Stimulated activated CD8-positive, alpha-beta memory T cell treated with anti-CD3 and anti-CD28 coated beads, Interleukin-7, amount 100 ng/mL, for 24 hours (primary cell): ENCODE results near the gene GABRR3.
"Not testable (repeated sequence)": the region's sequence is repeated elsewhere in the genome, so short reads cannot be mapped to it uniquely, and the experiment has no call there.

Source experiments
- DNase-seq: peaks from one replicate; pipeline ENCODE4 v3.0.0-alpha.2; 2020; ENCODE audit warnings: low read depth

The GABRR3 gene

DNA sequence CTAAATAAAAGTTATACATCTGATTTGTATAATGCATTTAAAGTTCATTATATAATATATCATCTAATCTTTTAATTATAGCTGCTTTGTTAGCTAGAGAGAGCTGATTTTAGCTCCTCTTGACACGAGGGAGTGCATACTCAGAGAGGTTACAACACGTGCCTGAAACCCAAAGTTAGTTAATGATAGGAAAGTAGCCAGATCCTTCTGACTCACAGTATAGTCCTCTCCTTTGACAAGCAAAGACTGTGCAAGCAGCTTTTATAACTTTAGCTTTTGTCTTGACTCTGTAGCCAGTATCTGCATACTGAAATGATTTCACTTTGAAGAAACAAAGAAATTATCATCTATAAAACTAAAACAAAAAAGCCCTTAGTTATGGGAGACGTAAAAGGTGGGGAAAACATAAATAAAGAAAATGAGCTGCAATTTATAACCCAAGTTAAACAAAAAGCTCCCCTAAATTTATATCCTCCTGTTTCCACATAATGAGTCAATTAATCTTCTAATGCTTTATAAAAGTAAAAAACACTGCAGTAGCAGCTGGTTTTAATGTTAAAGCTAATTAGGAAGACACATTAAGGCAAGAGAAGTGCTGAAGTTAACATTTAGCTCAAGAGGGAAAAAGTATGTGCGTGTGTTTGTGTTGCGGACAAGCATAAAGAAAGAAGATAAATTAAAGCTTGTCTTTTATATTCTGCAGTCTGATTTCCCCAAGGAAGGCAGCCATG, 13.1 kb downstream of the GABRR3 start:
- no peak for DNase-seq

DNA sequence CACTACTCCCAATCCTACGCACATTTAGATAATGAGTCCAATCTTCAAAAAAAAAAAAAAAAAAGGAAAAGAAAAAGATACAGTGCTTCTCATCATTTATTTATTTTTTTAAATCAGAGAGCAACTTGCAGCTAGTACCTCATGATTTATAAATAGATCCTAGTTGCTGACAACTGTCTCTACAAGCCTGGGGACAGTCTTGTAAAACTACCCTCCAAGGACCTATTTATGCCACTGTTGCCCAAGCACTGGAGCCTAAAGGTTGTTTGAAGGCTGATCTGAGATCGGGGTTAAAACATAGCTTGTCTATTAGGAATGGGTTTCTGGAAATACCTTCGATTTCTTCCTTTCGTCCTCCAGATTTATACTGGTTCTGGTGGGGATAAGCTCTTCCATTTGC, 14.7 kb downstream of the GABRR3 start:
- DNase-seq, result no peak

DNA sequence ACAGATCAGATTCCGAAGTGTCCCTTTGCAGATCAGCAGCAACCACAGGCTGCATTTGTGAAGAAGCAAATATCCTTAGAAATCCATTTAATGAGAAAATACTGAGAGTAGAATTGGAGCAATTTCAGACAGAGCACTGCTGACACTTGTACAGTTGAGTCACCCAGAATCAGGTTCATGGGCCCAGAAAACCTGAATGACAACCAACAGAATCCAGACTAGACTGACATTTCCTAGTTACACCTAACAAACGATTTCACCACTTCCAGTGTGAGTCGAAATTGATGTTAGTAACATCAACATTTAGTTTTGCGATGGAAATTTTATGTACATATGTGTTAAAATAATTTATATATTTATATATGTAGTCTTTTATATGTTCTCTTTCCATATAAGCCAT, 16.8 kb downstream of the GABRR3 start:
- no peak for DNase-seq

DNA sequence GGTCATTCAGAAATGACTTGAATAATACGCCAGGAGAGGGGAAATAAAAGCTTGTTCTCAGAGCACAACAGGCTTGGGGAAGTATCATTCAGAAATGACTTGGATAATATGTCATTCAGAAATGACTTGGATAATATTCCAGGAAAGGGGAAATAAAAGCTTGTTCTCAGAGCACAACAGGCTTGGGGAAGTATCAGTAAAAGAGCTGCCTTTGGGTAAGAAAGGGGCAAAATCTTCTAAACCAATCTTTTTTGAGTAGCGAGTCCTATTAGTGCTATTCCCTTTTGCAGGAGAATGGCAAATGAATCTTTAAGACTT, 20.9 kb downstream of the GABRR3 start:
- no peak for DNase-seq

DNA sequence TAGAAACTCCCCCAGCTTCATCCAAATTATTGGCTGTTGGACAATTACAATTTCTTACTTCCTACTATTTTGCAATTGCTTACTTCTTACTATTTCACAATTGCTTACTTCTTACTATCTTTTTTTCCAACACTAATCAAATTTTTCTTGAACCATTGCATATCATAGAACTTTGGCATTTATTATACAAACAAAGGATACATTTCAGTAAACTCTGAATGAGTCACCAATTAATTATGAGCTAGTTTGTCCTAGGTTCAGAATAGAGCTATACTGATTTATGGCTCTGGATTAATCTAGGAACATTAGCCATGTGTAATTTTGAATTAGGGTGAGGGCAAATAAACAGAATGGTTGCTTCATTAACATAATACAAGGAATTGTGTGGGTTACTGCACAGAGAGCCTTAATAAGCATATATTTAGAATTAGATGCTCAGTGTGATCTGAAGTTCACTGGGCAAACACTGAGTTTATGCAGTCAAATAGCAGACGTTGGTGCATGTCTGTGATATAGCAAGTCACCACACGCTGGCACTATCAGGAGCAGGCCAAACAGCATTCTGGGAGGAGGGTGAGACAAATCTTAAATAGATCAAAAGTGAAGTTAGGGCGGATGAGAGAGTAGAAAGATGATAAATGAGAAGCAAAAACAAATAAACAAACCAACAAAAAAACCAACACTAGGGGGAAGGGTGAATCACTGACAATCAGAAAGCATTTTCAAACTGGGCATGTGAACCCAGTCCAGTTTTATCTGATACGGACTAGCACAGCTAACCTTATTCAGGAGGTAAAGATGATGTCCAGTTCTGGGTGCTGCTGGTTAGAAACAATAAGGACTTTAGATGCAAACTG, 21.5 kb downstream of the GABRR3 start:
- no peak for DNase-seq

DNA sequence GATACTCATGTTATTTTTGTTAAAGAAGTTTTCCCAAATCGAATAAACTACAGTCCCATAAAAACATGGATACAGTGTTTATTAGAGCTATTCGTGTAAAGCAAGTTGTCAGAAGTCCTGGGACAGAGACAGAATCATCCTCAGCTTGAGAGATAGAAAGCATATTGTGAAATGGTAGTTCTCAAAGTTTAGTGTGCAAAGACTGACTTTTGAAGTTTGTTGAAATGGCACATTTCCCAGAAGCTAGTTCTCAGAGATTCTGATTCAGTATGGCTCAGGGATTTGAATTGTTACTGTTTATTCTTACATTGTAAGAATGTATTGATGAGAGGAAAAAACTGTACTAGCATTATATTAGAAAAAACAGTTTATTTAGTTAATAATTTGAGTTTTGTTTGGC, 22.1 kb downstream of the GABRR3 start:
- no peak for DNase-seq

DNA sequence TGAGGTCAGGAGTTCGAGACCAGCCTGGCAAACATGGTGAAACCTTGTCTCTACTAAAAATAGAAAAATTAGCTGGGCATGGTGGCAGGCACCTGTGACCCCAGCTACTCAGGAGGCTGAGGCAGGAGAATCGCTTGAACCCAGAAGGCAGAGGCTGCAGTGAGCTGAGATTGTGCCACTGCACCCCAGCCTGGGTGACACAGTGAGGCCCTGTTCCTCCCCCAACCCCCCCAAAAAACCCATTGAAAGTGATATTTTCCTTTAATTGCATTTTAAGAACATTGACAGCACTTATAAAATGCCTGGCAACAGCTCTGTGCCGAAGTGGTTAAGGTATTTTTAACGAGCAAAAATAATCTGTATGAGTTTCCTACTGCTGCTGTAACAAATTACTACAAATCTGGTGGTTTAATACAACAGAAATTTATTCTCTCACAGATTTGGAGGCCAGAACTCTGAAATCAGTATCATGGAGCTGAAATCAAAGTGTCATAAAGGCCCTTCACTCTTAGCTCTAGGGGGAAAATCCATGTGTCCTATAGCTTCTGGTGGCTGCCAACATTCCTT, 24.1 kb downstream of the GABRR3 start:
- DNase-seq, result not testable (repeated sequence)

DNA sequence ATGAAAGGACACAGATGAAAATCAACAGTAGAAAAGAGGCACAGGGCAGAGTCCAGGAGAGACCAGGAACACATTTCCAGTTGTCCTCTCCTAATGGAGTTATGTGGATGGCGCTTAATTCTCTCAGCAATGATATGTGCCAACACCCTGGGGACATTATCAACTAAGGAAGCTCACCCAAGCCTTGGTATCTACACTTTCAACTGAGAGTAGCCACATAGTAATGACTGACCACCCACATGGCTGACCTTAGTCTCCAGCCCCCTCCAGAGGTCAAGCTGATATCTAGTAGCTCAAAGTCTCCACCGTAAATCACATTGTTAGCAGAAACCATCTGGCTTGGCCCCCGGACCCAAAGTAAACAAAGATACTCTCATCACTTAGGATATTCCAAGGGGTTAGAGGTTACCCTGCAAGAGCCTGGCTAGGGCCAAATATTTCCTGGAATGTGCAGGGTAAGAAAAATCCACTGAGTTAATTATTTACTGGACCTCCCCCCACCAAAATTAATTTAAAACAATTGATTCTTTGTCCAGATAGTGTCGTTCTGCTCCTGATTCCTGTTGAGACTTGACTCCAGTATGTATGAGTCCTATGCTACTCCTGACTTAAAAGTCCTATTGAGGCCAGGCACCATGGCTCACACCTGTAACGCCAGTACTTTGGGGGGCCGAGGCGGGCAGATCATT, 24.8 kb downstream of the GABRR3 start:
- DNase-seq, result no peak

DNA sequence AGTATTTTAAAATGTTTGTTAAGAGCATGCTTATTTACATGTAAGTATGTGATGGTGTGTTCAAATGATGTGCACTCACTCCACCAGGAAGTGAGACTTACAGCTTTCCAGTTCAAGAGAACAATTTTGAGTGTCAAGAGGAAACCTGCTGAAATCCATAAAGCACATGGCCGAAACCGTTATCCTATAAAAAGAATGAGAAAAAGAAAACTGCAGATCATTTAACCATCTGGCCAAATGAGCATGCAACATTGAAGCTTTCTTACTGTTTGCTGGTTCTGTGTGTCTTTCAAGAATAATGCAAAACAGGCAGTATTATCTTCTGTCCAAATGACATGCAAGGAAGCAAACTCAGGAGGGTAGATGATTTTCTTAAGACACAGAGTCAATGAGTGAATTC, 26.3 kb downstream of the GABRR3 start:
- no peak for DNase-seq

DNA sequence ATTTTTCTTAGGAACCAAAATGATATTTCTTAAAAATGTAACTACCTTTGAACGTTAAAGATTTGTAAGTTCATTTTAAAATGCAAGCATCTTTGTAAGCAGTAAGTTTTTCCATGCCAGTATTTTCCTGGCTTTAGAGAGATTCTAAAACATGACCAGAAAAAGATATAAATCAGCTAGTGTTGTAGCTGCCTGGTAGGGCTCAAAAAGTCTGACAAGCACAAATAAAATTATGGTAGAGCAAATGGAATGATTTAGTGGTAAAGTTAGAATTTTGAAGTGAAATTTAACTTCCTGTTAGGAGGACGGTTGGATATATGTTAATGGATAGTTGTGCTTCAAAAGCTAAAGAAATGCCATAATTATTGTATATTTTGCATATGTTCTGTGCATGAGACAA, 29.7 kb downstream of the GABRR3 start:
- DNase-seq, result no peak

DNA sequence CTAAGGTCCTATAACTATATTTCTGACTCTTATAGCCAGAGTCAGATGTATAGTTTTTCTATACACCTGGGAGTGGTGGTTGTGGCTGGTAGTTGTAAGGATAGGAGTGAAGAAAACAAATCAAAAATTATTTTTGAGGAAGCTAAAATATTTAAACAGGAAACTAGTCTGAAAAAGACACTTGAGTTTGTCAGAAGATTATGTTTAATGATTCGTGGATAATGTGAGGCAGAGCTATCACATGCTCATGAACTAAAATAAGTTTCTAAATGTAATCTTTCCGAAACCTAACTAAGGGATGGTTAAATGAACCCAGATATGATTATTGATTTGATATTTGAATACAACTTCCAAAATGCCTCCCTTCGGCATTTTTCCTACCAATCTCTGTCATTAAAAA, 30.4 kb downstream of the GABRR3 start:
- DNase-seq, result no peak

DNA sequence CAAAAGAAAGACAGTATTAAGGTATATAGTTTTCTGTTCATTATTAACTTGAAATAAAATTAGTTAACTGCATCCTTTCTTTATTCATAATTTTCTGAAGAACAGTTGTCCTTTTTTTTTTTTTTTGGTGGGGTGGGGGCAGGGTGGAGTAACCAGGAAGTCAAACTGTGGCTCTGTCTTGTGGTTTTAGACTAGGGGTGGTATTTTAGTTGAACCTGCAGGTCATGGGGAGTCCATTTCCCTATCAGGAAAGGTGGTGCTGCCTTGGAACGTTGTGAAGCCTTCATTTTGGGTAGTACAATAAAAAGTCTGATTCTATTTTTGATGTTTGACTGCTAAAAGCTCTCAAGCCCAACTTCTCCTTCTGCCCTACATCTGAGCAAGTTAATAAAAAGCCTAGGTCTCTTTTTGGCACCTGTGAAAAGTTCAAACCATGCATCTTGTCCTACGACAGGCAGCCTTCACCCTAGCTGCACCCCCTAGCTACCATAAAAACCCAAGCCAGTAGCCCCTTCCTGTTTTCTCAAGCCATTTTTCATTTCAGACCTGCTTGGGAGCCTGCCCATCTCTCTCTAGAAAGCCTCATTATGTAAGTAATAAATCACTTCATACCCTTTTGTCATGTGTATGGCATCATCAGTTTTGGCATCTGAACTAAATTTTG, 31.7 kb downstream of the GABRR3 start:
- DNase-seq, result no peak

DNA sequence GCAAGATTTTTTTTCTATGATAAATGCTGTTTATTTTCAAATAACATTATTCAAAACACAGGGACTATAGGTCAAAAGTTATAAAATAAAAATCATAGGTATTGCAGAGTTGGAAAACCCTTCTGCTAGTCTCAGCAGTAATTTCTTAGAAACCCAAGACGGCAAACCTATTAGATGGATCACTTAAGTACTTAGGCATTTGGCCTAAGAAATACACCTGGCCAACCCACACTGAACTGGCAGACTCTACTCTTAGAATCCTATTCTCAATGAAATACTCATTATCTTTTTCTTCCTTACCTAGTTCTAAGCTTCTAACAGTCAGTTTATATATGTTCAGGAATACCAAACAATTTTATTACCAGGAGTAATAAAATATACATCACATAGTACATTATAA, 32.4 kb downstream of the GABRR3 start:
- no peak for DNase-seq

DNA sequence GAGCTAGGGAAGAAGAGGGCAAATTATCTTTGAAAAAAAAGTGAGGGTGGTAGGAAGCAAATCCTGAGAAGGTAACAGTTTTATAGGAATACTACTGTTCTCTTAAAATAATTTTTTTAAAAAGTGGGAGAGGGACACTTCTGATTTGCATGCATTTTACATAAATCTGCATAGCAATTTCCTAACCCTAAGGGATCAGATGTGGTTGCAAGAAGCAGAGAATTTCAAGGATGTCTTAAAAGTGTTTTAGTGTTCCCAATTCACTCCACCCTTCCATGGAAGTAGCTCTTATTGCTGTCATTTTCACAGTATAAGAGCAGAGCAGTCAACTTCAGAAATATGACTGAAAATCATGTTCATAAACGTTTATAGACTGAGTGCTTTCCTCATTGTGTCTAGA, 35.1 kb downstream of the GABRR3 start:
- DNase-seq, result no peak

DNA sequence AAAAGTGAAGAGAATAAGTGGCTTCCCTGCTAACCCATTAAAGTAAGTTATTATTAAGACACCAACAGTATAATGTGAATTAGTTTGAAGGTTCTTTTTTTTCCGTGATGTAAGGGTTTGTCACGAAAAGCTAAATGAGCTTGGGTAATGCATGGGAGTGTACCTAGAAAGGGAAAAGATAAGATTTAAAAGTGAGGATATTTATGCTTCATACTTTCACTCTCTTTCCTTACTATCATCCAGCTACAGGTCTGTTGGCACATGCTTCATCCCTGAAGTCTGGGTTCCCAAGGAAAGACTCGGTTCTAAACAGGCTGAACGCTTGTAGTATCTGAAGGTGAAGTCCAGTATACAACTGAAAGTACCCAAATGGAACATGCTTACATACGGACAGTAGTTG, 36.0 kb downstream of the GABRR3 start:
- DNase-seq, result no peak

DNA sequence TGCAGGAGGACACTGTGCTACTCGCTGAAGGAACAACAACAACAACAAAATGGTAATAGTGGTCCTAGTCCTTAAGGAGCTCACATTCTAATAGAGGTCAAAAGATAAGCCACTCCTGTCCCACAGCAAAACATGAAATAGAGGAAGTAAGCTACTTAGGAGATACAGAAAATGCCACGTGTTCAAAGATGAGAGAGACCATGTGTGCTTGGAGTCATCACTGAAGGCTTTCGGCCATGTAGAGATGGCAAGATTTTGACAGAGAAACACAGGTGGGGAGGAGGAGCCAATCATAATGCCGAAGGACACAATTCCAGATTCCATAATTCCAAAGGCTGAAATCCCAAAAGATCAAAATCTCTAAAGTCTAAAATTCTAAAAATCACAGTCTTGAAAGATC, 38.1 kb downstream of the GABRR3 start:
- no peak for DNase-seq

DNA sequence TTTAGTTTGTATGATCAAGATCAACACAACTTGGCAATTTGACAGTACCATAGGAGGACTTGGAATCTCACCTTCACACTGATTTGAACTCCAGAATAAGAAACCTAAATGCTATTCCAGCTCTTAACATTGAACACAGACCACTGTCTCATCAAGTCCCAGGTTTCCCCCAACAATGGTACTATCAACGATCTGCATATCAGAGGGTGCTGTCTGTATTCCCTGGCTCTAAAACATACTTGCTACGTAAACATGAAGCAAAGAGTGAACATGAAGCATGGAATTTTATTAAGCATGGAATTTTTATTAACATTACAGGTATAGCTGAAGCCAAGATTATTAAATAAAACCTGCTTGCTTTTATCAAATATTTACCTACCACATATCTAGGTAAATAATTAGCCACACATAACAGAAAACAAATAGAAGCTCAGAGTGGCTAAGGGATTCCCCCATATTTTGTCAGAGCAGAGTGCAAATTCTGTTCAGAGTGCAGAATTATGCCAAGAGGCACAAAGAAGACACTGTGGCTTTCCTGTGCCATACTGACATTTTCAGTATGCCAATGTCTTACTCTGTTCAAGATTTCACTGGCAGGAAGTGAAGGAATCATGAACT, 40.7 kb downstream of the GABRR3 start:
- DNase-seq, result no peak

DNA sequence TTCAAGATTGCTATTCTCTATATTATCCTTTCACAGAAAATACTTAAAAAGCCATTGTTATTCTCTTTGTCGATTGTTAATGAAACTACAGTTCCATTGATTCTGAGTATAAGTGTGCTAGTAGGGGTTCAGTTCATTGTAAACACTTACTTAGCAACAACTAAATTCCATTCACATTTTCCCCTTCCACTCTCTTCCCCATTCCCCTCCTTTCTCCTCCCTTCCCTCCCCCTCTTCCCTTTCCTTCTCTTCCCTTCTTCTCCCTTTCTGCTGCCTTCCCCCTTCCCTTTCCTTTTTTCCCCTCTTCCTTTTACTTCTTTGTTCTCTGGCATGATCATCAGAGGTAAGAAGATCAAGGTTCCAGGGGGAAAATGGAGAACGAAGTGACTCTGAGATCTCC, 41.6 kb downstream of the GABRR3 start:
- no peak for DNase-seq

DNA sequence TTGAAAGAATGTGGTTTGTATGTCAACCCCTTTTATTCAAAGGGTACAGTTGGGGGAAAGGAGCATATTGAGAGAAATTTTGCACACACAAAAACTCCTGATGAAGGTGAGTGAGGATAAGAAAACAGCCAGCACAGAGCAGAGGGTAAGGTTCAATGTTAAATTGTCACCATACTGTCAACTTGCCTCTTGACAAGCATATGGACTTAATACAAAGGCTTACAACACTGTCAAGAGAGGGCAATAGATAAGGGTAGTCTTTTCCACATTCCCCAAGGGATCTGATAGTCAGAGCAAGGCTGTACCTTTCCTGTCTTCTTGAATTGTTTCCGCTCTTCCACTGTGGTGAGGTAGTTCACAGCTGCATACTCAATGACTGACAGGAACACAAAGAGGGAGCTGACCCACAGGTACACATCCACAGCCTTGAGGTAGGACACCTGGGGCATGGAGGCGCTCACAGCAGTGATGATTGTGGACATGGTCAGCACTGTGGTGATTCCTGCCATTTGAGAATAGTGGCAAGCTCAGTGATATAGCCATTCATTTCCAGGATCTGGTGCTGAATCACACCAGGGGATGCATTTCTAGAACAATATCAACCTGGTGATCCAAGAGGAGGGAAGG, 42.5 kb downstream of the GABRR3 start:
- no peak for DNase-seq

DNA sequence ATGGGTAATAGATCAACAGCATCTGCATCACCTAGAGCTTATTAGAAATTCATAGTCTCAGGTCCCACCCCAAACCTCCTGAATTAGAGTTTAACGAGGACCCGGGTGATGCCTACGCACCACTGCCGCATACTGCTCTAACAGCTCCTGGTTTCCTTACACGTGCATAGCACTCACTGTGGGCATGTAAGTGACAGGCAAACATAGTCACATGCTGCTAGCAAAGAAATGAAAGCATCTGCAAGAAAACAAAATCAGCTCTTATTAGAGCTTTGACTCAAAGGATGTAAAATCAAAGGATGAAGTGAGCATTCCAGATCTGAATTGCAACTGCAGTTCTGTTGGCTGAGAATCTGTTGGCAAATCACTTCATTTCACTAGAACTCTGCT, 43.8 kb downstream of the GABRR3 start:
- no peak for DNase-seq

DNA sequence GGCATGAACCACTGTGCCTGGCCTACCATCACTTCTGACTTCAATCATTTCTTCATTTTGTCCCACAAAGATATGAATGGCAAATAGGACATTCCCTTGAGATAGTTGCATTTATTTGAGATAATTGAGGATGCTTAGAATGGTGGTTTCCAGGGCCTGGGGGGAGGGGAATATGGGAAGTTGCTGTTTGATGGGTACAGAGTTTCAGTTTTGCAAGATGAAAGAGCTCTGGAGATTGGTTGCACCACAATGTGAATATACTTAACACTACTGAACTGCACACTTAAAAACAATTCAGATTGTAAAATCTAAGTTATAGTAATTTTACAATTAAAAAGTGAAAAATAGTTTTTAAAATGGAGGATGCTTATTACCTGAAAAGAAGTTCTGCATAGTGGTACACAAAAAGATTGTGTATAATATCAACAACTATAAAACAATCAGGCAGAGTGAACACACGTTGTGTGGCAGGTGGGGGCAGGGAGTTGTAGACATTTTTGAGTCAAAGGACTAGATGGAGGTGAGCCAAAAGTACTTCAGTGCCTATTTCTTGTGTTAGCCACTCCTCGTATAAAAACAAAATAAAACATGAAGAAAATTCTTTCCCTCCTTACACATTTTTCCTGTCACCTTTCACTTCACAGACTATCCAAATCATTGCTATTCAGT, 44.4 kb downstream of the GABRR3 start:
- DNase-seq, result no peak
